PC-9 (cell line): ENCODE measurements around the gene QTRT2.

Experiments used
- EZH2 ChIP-seq: fragments of 200-600 bp; sonication (generic); IDR thresholded peaks from 2 replicates; pipeline ENCODE4 v1.8.0; 2017; ENCODE audit warnings: antibody characterized with exemption, low read depth
- TF ChIP-seq, protein P1 (sequence below): fragments of 200-600 bp; sonication (generic); conservative IDR thresholded peaks from 2 replicates; pipeline ENCODE4 v1.6.1; 2017; ENCODE audit warnings: mixed run types, antibody characterized with exemption, mild to moderate bottlenecking, moderate library complexity

DNA sequence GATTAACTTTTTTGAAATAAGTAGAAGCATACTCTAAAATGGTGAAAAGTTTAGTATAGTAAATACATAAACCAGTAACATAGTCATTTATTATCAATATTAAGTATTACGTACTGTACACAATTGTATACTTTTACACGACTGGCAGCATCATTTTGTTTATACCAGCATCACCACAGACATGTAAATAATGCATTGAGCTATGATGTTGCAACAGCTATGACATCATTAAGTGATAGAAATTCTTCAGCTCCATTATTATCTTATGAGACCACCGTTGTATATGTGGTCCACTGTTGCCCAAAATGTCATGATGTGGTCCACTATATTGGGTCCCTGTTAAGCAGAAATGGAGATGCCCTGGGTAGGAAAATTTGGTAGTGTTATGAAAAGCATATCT, 71.0 kb downstream of the QTRT2 start:
- TF ChIP-seq, protein P1, sequence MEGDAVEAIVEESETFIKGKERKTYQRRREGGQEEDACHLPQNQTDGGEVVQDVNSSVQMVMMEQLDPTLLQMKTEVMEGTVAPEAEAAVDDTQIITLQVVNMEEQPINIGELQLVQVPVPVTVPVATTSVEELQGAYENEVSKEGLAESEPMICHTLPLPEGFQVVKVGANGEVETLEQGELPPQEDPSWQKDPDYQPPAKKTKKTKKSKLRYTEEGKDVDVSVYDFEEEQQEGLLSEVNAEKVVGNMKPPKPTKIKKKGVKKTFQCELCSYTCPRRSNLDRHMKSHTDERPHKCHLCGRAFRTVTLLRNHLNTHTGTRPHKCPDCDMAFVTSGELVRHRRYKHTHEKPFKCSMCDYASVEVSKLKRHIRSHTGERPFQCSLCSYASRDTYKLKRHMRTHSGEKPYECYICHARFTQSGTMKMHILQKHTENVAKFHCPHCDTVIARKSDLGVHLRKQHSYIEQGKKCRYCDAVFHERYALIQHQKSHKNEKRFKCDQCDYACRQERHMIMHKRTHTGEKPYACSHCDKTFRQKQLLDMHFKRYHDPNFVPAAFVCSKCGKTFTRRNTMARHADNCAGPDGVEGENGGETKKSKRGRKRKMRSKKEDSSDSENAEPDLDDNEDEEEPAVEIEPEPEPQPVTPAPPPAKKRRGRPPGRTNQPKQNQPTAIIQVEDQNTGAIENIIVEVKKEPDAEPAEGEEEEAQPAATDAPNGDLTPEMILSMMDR = no peak
- no peak for TF ChIP-seq EZH2
